Epidermal melanocyte (primary cell): ENCODE measurements around the gene C2orf72.
"Not testable (repeated sequence)": the region's sequence is repeated elsewhere in the genome, so short reads cannot be mapped to it uniquely, and the experiment has no call there.

Experiments used
- DNase-seq: peaks from one replicate; pipeline ENCODE4 v3.0.0; 2011; ENCODE audit warnings: low spot score; ENCODE audit not compliant: insufficient read length

C2orf72 gene

DNA sequence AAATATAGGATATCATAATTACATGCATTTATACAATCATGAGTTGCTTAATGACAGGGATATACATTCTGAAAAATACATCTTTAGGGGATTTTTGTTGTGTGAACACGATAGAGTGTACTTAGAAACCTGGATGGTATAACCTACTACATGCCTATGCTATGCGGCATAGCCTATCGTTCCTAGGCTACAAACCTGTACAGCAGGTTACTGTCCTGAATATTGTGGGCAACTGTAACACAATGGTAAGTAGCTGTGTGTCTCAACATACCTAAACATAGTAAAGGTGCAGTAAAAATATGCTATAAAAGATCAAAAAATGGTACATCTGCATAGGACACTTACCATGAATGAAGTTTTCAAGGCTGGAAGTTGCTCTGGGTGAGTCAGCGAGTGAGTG, 6.5 kb downstream of the C2orf72 start:
- no peak for DNase-seq

DNA sequence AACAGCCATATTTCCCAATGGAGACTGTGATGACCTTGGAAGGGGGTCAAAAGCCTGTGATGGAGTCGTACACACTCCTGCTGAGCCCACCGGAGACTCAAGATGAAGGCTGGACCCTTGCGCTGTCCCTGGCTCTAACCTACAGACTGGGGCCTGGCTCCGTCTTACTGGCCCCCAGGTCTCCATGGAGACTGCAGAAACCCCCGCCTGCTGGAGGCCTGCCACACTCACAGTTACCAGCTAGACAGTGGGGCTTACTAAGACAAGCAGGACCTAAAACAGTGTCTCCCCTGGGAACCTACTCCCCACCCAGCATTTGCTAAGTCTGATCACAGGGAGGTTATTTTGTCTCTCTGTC, 9.6 kb downstream of the C2orf72 start:
- no peak for DNase-seq

DNA sequence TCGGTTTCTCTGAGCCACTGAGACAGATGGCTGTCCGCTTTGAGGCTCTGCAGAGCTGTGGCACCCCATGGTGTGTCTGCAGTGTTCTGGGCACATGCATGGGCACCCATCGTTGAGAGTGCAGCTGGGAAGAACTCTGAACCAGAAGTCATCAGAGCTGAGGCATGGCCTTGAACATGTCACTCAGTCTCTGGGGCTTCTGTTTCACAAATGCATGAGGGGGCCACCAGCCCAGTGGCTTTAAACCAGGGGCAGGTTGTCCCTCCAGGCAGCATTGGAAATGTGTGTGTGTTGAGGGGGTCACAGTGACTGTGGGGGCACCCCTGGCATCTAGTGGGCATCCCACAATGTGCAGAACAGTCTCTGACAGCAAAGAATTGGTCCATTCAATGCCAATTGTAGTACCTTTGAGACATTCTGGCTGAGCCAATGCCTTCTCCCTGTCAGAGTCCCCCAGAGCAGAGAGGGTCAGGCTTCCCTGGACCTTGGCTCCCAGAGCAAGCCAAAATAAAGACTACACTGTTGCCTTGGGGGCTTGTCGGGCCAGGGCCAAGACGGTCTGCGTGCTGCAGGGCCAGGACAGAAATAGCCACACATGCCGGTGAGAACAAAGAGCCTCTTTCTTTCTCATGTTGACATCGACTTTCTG, 10.1 kb downstream of the C2orf72 start:
- no peak for DNase-seq

- no peak for DNase-seq
These were observed 10.9 kb downstream of the C2orf72 start for GRCh38 chr2:231047923-231048915.

DNA sequence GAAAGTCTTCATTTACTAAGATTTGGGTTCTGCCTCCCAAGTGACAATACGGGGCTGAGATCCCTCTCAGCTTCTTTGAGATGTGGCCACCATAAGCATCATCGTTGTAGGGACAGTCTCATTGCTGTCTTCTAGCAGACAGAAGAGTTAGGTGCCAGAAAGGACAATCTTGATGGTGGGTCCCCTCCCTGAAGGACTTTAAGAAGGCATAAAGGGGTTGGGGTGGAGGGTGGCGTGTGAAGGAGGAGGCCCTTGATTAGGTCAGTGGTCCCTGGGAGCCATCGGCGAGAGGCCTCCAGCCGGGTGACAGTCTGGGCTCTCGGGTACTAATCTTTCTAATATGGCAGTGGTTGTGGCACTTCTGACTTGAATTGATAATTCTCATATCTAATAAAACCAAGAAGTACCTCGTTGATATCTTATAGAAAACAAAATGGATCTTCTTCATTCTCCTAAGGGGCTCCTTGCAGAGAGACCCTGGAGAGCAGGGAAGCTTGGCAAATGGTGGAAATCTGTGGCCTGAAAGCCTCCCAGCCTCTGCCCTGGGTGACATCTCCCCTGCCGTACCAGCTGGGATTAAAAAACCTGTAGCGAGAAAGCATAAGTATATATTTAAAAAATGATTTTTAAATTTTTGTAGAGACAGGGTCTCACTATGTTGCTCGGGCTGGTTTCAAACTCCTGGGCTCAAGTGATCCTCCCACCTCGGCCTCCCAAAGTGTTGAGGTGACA, 12.1 kb downstream of the C2orf72 start:
- DNase-seq = no peak

DNA sequence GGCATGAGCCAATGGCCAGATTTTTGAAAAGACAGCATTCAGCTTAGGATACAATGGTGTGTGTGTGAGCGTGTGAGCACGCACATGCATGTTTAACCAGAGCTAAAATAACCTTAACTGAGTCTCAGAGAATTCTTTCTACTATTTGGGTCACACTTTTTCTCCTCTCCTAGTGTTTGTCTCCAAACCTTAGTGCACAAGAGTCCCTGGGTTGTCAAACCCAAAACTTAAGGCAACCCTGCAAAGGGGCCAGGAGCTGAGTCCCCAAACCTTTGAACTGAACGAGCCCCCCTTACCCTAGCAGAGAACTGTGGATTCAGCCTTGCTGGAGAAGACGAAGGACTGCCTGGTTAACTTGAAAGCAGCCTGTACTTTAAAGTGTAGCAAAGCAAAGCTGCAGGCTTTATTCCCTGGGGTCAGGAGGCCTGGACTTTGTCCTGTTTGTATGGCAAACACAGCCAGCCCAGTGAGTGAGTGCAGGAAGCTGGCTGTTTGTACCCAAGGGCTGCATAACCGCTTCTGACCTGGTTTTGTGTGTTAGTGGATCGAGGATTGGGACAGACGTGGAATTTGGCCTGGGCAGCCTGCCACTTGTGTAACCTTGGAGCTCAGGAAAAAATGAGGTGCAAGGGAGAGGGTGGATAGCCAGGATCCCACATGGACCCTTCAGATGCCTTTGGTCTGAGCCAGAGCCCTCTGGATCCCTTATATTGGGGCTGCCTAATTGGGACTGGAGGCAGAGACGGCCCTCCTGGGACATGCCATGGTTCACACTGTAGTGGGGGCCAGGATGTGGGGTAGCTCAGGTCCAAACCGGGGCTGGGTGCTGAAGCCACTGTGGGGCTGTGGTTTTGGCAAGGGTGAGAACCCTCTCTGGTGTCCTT, 12.9 kb downstream of the C2orf72 start:
- DNase-seq = no peak

- DNase-seq = no peak
These were observed 13.8 kb downstream of the C2orf72 start for GRCh38 chr2:231051116-231051515.

- DNase-seq = peak; percentile 23
These were observed 15.4 kb downstream of the C2orf72 start for GRCh38 chr2:231052494-231053451.

DNA sequence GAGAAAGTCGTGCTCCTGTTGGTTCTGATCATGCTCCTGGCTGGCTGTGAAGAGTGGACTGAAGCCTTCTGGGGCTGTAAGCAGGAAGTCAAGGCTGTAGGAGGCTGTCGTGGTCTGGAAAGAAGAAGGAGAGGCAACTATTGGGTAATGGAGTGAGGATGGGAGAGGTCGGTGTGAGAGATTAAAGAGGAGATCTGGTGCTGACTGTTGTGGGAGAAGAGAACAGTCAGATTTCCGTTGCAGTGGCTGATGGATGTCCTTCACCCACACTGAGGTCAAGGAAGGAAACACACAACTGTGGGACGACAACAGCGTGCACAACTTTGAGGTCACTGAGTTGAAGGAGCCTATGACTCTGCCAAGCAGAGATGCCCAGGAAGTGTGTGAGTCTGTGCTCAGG, 16.5 kb downstream of the C2orf72 start:
- no peak for DNase-seq

DNA sequence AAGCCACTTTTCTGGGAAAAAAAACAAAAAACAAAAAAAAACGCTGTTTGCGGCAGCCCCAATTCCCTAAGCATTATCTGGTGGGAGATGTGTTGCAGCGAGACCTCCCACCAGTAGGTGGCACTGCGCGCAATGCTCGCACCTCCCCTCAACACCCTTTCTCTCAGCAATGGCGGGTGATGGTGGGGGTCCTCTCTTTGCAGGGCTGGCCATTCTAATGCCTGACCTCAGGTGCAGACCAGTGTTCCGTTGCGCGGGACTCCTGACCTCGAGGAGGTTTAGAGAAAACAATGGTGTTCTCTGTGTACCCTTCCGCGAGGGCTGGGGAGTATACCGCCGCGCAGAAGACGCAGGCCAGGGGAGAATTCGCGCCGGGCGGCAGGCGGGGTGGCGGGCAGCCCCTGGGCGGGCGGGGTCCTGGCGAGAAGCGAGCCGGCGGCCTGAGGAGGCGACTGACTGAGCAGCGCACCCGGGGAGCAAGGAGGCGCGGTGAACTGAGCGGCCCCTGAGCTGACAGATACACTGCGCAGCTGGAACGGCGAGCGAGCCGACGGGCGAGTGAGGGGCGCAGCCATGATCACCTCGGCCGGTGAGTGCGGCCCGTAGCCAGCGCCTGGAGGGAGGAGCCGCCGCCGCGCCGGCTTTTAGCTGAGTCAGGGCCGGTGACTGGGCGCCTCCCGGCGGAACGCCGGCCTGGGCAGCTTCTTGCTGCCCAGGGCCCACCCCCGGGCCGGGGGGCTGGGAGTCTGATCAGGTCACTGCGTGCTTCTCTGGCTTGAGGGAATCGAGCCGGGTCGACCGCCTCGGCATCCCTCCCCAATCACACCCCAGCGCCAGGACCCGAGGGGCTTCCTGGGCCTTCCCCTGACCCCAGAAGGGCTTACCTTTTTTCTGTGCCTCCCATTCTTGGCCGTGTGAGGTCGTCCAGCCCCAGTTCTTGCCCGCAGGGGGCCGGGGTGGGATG, 19.4 kb downstream of the C2orf72 start, which contains the start of gene PSMD1:
Gene PSMD1 (plus strand): TSS at position 415 of the 964 bp plus-strand sequence. CDS start 159 bp downstream, at position 574.
- peak; percentile 77 for DNase-seq

GRCh38 chr2:231057590-231057989, 20.3 kb downstream of the C2orf72 start:
- DNase-seq = no peak

- DNase-seq = no peak
These were observed 21.6 kb downstream of the C2orf72 start for GRCh38 chr2:231058761-231059550.

- DNase-seq = no peak
These were observed 22.4 kb downstream of the C2orf72 start for GRCh38 chr2:231059756-231060155.

GRCh38 chr2:231062776-231063175, 25.5 kb downstream of the C2orf72 start:
- no peak for DNase-seq

- no peak for DNase-seq
These were observed 26.0 kb downstream of the C2orf72 start for GRCh38 chr2:231063347-231063746.

DNA sequence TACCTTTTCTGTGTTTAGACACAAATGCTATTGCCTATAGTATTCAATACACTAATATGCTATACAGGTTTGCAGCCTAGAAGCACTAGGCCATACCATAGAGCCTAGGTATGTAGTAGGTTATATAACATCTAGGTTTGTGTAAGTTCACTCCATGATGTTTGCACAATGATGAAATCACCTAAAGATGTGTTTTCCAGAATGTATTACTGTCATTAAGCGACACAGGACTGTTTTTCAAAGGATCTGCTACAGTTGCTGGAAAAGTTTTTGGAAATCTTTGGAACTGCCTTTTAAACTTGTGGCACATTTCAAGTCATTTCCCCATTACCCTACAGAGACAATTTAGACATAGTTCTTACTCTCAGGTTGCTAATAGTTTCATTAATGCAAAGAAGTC, 28.6 kb downstream of the C2orf72 start:
- no peak for DNase-seq

GRCh38 chr2:231067531-231067930, 30.2 kb downstream of the C2orf72 start:
- DNase-seq = not testable (repeated sequence)
